Renal cortical epithelial cell (primary cell): ENCODE data around the gene NUMA1. TPM values are rescaled to one million over a fixed set of nuclear protein-coding genes. Genes with fewer than 3 reads are reported as not detected.
A peak's percentile ranks its signal among the peaks of the same experiment; 100 is the strongest.

Experiments
- DNase-seq: peaks from one replicate; pipeline ENCODE4 v3.0.0-alpha.2; 2011; ENCODE audit warnings: low read depth
- total RNA-seq: library from RNA; depleted of rRNA; stranded (reverse); fragments of >200 nt; gene quantifications from 2 replicates; pipeline ENCODE4 v1.2.3, GENCODE V29; 2014

The NUMA1 gene
- total RNA-seq, 1 donor from 2014 or later, result 183 TPM

- no peak for DNase-seq
Measured at GRCh38 chr11:72023335-72023734, 57.0 kb downstream of the NUMA1 start.

DNA sequence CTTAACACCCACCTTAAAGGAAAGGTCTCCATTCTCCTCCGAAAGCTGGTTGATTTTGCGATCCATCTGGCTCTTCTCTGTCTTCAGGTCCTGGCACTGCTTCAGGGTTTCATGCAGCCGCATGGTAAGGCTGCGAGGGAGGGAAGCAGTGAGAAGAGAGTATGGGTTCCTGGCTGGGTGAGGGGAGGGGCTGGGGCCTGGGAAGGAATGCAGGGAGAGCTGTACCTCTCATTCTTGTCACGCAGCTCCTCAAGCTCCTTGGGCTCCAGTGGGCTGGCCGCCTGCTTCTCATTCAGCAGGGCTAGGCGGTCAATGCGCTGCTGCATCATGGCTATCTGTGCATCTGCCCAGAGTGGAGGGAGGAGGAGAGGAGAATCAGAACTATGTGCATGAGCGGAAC is 62.2 kb downstream of the NUMA1 start:
- no peak for DNase-seq

DNA sequence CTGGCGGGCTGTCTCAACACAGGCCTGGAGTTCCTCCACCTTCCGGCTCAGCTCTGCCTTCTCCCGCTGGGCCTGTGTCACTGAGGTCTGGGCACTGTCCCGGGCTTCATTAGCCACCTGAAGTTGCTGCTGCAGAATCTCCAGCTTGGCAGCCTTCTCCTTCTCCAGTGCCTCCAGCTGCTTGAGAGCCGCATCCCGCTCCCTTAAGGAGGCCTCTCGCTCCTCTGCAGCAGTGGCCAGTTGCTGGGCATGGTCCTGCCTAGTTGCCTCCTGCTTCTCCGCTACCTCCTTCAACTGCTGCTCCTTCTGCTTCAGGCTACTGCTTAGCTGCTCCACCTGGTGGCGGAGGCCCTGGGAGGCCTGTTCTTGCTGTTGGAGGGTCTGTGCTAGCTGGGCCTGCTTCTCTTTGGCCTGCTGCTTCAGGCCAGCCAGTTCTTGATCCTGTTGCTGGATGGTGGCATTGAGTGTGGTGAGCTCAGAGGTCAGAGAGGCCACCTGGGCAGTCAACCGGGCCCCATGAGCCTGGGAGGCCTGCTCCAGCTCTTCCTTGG is 64.8 kb downstream of the NUMA1 start:
- peak; percentile 62 for DNase-seq

DNA sequence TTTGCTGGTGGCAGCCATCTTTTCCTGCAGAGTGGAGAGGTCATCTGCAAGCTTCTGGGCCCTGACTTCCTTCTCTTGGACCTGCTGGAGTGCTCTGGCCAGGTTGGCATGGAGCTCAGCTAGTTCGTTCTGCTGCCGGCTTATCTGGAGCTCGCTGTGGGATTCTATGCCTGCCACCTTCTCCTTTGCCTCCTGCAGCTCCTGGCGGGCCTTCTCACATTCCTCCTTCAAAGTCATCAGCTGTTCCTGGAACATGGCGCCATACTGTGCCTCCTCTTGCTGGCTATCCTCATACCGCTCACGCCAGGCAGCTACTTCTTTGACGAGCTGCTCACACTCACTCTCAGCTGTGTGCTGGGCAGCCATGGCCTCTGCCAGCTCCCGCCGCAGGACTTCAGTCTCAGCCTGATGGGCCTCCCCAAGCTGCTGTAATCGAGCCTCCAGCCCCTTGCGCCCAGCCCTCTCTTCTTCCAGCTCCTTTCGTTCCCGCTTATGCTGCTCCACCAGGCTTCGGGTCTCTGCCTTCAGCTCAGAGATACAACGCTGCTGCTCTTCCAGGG is 65.5 kb downstream of the NUMA1 start:
- DNase-seq, result no peak

DNA sequence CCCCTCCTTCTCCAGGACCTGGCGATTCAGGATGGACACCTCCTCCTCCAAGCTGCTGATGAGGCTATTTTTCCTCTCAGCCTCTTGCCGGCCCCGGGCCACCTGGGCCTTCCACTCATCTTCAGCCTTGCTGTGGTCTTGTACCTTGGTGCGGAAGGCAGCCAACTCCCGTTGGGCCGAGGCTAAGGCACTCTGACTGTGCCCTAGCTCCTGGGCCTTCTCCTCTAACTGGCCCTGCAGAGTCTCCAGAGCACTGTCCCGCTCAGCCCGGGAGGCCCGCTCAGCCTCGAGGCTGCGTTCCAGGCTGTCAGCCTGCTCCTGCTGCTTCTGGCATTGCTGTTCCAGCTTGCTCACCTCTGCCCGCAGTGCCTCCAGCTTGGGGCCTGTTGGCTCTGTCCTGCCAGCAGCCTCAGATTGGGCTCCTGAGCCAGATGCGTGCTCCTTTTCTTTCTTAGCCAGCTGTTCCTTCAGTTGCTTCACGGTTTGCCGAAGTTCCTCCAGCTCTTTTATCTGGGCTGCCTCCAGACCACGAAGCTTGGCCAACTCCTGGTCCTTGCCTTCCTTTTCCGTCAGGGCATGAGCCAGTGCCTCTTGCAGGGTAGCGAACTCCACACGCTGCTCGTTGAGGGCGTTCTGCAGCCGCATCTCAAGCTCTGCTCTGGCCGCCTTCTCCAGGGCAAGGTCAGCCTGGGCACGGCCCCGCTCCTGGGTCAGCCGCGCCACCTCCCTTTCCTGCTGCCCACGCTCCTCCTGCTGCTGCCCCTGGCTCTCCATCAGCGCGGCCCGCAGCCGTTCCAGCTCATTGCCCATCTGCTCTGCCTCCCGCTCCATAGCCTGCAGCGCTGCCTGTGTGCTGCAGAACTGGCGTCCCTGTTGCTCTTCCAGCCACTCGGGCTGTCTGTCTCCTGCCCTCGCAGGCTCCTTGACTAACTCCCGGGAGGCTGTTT is 66.3 kb downstream of the NUMA1 start:
- no peak for DNase-seq

DNA sequence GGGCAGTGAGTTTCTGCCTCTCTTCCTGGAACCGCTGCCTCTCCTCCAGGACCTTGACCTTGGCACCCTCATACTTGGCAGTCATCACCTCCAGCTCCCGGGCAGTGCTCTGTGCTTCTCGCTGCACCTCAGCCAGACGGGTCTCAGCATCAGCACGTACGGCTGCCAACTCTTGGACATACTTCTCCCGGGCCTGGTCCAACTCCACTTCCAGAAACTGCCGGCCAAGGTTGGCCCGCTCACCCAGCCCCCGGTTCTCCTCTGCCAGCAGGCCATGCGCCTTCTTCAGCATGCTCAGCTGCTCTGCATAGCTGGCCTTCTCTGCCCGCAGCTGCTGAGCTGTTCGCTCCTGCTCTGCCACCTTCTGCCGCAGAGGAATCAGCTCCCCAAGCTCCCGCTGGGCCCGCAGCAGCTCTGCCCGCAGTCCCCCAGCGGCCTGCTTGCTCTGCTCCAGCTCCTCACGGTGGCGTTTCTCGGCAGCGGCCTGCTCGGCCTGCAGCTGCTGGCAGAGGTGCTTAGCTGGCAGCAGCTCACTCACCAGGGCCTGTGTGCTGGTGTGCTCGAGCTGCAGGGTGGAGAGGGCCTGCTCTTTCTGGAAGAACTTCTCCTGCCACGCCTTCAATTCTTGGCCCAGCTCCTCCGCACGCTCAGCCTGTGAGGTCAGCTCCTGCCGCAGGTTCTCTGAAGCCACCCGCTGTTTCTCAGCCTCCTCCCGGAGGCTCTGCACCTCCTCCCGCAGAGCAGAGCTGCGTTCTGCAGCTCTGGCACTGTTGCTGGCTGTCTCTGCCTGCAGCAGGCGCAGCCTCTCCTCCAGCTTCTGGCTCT is 67.2 kb downstream of the NUMA1 start:
- DNase-seq, result no peak

- DNase-seq, result no peak
Measured at GRCh38 chr11:72012091-72012630, 68.2 kb downstream of the NUMA1 start.

- DNase-seq, result no peak
Measured at GRCh38 chr11:72010529-72011233, 69.7 kb downstream of the NUMA1 start.

GRCh38 chr11:72009156-72009555 is 71.2 kb downstream of the NUMA1 start:
- no peak for DNase-seq

- no peak for DNase-seq
Measured at GRCh38 chr11:72008728-72009127, 71.6 kb downstream of the NUMA1 start.

DNA sequence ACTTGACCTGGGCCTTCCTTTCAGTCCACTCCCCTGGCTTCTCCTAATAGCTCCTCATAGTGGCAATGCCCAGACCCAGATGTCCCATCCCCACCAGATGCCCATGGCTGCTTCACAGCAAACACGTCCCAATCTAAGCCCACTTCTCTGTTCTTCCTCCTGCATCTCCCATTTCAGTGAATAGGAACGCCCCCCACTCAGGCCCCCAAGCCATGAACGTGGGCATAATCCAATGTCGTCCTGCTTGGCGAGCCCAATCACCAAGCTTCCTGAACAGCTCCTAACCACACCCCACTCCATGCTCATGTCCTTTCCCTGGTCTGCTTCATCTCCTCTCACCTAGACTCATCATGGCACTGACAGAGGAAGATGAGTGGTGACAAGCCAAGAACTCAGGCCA is 72.8 kb downstream of the NUMA1 start:
- no peak for DNase-seq

GRCh38 chr11:72007089-72007476 is 73.3 kb downstream of the NUMA1 start:
- DNase-seq, result no peak

GRCh38 chr11:72006309-72007088 is 73.8 kb downstream of the NUMA1 start:
- DNase-seq, result no peak

GRCh38 chr11:72005347-72006260 is 74.7 kb downstream of the NUMA1 start:
- DNase-seq, result no peak

DNA sequence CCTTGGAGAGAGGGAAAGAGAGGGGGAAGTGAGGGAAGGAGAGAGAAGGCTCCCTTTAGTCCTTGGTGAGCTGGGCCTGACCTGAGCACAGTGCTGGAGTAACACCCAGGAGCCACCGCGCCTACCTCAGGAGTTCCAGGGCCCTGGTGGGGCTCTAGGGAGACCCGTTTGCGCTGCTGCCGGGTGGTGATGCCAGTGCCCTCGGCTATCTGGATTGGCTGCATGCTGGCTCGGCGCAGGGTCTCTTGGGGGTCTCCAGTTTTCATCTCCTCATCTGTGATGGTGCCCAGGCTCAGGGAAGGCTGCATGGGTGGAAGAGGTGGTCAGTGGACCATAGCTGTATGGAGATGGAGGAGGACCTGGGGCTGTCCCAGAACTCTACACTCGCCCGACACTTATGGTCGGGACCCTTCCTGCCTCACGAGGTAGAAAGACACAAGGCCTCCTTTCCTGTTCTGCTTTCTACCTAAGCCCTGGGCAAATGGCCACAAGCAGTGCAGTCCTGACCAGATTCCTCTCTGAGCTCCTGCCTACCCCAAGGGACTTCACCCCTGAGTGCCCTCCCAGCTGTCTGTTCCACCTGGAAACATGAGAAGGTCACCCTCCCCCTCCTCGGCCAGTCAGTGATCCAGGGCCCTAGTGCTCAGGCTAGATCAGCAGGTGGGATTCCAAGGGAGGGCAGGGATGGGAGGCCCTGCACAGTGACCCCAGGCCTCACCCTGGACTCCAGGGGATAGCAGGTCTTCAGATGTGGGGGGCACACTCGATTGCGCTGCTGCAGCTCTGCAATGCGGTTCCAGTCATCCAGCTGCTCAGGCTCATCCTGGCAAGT is 75.6 kb downstream of the NUMA1 start:
- no peak for DNase-seq

GRCh38 chr11:72003776-72004171 is 76.6 kb downstream of the NUMA1 start:
- DNase-seq, result no peak

- no peak for DNase-seq
Measured at GRCh38 chr11:72002841-72003775, 77.2 kb downstream of the NUMA1 start.
